ENCODE data around the gene MRPL45. TPM values are rescaled to one million over a fixed set of nuclear protein-coding genes. Genes with fewer than 3 reads are reported as not detected.

The MRPL45 gene
- polyA plus RNA-seq, 1 of the 3 experiments (the other 2 are of a cell fraction): 35.5 TPM

- Histone ChIP-seq H3K27ac (ENCODE audit: low read depth in 2 of 2, low read length in 1 of 2) (no peak overlapping the region), H3K4me3 (ENCODE audit: low read depth in 2 of 2, low read length in 1 of 2) (no peak overlapping the region), H3K9ac (no peak overlapping the region), H2AFZ (ENCODE audit: low read depth) (no peak overlapping the region), H3K27me3 (ENCODE audit: insufficient read depth) (no peaks in the 10 kb centered on the region), H3F3A (replicated peaks; ENCODE audit: insufficient read depth) (no peaks in the 10 kb centered on the region), H3K79me2 (ENCODE audit: insufficient read depth) (no peaks in the 10 kb centered on the region), H3K36me3 (replicated peaks in 1 of 2; ENCODE audit: control insufficient read depth in 1 of 2, insufficient read depth in 2 of 2, low read length in 1 of 2) (no peaks in the 10 kb centered on the region), H3K4me1 (ENCODE audit: control insufficient read depth in 1 of 2, insufficient read depth in 2 of 2, low read depth in 1 of 2, low read length in 1 of 2) (peaks cover 0 to 8% of the 10 kb centered on the region in 2 experiments; a peak in 1 of 4 replicates), H3K9me2 (no peaks in the 10 kb centered on the region), H4K20me1 (ENCODE audit: insufficient read depth) (no peaks in the 10 kb centered on the region), H3K4me2 (no peak overlapping the region), H3K9me3 (no peaks in the 10 kb centered on the region)
- CTCF ChIA-PET: interaction anchor here (2.4 to 24.7 kb wide), 3 partner anchors 6 to 78 kb away, joined by 6 to 303 read pairs (median 303); partner anchors contain the start of genes GPR179 and SOCS7
- WGBS (ENCODE audit: low lambda C conversion rate): 77% methylated on average over 2 of the region's 11 CpGs
- TF ChIP-seq, protein P1, sequence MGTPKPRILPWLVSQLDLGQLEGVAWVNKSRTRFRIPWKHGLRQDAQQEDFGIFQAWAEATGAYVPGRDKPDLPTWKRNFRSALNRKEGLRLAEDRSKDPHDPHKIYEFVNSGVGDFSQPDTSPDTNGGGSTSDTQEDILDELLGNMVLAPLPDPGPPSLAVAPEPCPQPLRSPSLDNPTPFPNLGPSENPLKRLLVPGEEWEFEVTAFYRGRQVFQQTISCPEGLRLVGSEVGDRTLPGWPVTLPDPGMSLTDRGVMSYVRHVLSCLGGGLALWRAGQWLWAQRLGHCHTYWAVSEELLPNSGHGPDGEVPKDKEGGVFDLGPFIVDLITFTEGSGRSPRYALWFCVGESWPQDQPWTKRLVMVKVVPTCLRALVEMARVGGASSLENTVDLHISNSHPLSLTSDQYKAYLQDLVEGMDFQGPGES (IDR thresholded peaks at IDR 0.05; ENCODE audit: low read depth, low read length): no peak
- TF ChIP-seq RFX5 (IDR thresholded peaks at IDR 0.05; ENCODE audit: low read length): no peak
- no peak for TF ChIP-seq MAX (IDR thresholded peaks at IDR 0.05; ENCODE audit: low read depth)
- TF ChIP-seq TAF1 (IDR thresholded peaks at IDR 0.05; ENCODE audit: borderline replicate concordance, low read depth, low read length): no peak
- no peak for TF ChIP-seq TEAD4 (IDR thresholded peaks at IDR 0.05; ENCODE audit: borderline replicate concordance, insufficient read depth)
- no peak for TF ChIP-seq USF1 (IDR thresholded peaks at IDR 0.05; ENCODE audit: borderline replicate concordance, low read depth)
- no peak for TF ChIP-seq FOXM1 (IDR thresholded peaks at IDR 0.05; ENCODE audit: low read depth)
- no peak for TF ChIP-seq POLR2AphosphoS5 (IDR thresholded peaks at IDR 0.05; ENCODE audit: low read depth, low read length)
- POLR2A ChIA-PET: no interaction called here
- no peak for DNase-seq
Measured at GRCh38 chr17:38336838-38337237, 39.9 kb downstream of the MRPL45 start.

GRCh38 chr17:38338053-38338452, 41.1 kb downstream of the MRPL45 start:
- TF ChIP-seq RXRA (IDR thresholded peaks at IDR 0.05; ENCODE audit: borderline replicate concordance, low read depth) (no peak), SMC3 (IDR thresholded peaks at IDR 0.05; ENCODE audit: low read depth, low read length) (no peak), RCOR1 (IDR thresholded peaks at IDR 0.05; ENCODE audit: low read length) (no peak), FOXJ3 (CRISPR knock-in tag; IDR thresholded peaks at IDR 0.05) (no peak), NFIC (IDR thresholded peaks at IDR 0.05; ENCODE audit: borderline replicate concordance) (no peak), YY1 (IDR thresholded peaks at IDR 0.05; ENCODE audit: low read depth) (no peak), EZH2phosphoT487 (IDR thresholded peaks at IDR 0.05; ENCODE audit: borderline replicate concordance, low read depth) (no peak), TEAD4 (IDR thresholded peaks at IDR 0.05; ENCODE audit: borderline replicate concordance, insufficient read depth) (no peak), SIN3A (IDR thresholded peaks at IDR 0.05; ENCODE audit: borderline replicate concordance, low read depth, low read length) (no peak), CHD2 (IDR thresholded peaks at IDR 0.05; ENCODE audit: low read length, partially characterized antibody) (no peak), TAF1 (IDR thresholded peaks at IDR 0.05; ENCODE audit: borderline replicate concordance, low read depth, low read length) (no peak), POLR2AphosphoS5 (IDR thresholded peaks at IDR 0.05; ENCODE audit: low read depth, low read length) (no peak), TCF12 (IDR thresholded peaks at IDR 0.05) (no peak), FOXM1 (IDR thresholded peaks at IDR 0.05; ENCODE audit: low read depth) (no peak), FOSL2 (IDR thresholded peaks at IDR 0.05; ENCODE audit: borderline replicate concordance, low read depth) (no peak), RAD21 (IDR thresholded peaks at IDR 0.05; ENCODE audit: low read length) (no peak), GABPA (IDR thresholded peaks at IDR 0.05; ENCODE audit: low read depth) (no peak)
- TF ChIP-seq, protein P2, sequence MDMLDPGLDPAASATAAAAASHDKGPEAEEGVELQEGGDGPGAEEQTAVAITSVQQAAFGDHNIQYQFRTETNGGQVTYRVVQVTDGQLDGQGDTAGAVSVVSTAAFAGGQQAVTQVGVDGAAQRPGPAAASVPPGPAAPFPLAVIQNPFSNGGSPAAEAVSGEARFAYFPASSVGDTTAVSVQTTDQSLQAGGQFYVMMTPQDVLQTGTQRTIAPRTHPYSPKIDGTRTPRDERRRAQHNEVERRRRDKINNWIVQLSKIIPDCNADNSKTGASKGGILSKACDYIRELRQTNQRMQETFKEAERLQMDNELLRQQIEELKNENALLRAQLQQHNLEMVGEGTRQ (IDR thresholded peaks at IDR 0.05; ENCODE audit: borderline replicate concordance, low read depth, low read length): no peak
- no peaks in the 10 kb centered on the region for H3K36me3 ChIP-seq (replicated peaks in 1 of 2; ENCODE audit: control insufficient read depth in 1 of 2, insufficient read depth in 2 of 2, low read length in 1 of 2)
- no peaks in the 10 kb centered on the region for H3K79me2 ChIP-seq (ENCODE audit: insufficient read depth)

More at GRCh38 chr17:38338053-38338452, 41.1 kb downstream of the MRPL45 start:
- POLR2A ChIA-PET: no interaction called here
- no peak overlapping the region for H2AFZ ChIP-seq (ENCODE audit: low read depth)
- DNase-seq: no peak
- H3K4me2 ChIP-seq: no peak overlapping the region
- no peak overlapping the region for H3K9ac ChIP-seq
- no peak overlapping the region for H3K27ac ChIP-seq (ENCODE audit: low read depth in 2 of 2, low read length in 1 of 2)
- CTCF ChIA-PET: interaction anchor here (0.6 to 24.7 kb wide), 5 partner anchors 8 to 357 kb away, joined by 3 to 303 read pairs (median 6); partner anchors contain the start of genes GPR179 and SOCS7
- WGBS (ENCODE audit: low lambda C conversion rate): 74% methylated on average over 5 of the region's 5 CpGs
- H3K9me3 ChIP-seq: no peaks in the 10 kb centered on the region
- H3K9me2 ChIP-seq: no peaks in the 10 kb centered on the region
- H3K27me3 ChIP-seq (ENCODE audit: insufficient read depth): no peaks in the 10 kb centered on the region
- no peak overlapping the region for H3K4me3 ChIP-seq (ENCODE audit: low read depth in 2 of 2, low read length in 1 of 2)
- H3F3A ChIP-seq (replicated peaks; ENCODE audit: insufficient read depth): no peaks in the 10 kb centered on the region
- H4K20me1 ChIP-seq (ENCODE audit: insufficient read depth): no peaks in the 10 kb centered on the region
- peaks cover 0 to 11% of the 10 kb centered on the region in 2 experiments; a peak in 1 of 4 replicates for H3K4me1 ChIP-seq (ENCODE audit: control insufficient read depth in 1 of 2, insufficient read depth in 2 of 2, low read depth in 1 of 2, low read length in 1 of 2)

Data from SK-N-SH (cell line).